ENCODE measurements around the gene EPO. TPM values are rescaled to one million over a fixed set of nuclear protein-coding genes. Genes with fewer than 3 reads are reported as not detected.
A peak's percentile ranks its signal among the peaks of the same experiment; 100 is the strongest.

Gene EPO
- total RNA-seq, 1 experiment from 2014 or later, result not detected

GRCh38 chr7:100726996-100727761, 6.9 kb downstream of the EPO start:
- in situ Hi-C loops (cut with HindIII; ENCODE audit: low pct_unique_long_range_greater_than_20kb, low sequenced_read_pairs) (no loop called here), intact Hi-C loops (cut with micrococcal nuclease; ENCODE audit: unreplicated experiment) (loop anchor here (10.0 kb wide), 1 partner anchor 68 kb away; no protein-coding TSS in a partner anchor)
- H3K9me3 ChIP-seq (ENCODE audit: control insufficient read depth, insufficient read depth, low read depth, low read length), result no peaks in the 10 kb centered on the region
- ChIA-PET POLR2A (no interaction called here), CTCF (interaction anchor here (0.7 to 3.6 kb wide), 4 partner anchors 11 to 125 kb away, joined by 3 to 23 read pairs (median 7); partner anchors contain the start of genes POP7 and SLC12A9)
- no peak overlapping the region for H3K4me3 ChIP-seq (ENCODE audit: low read depth in 2 of 2, low read length in 2 of 2)
- TF ChIP-seq SIN3A (IDR thresholded peaks at IDR 0.05; ENCODE audit: borderline replicate concordance, insufficient read depth, low read depth, low read length), result no peak
- TF ChIP-seq, protein P1, sequence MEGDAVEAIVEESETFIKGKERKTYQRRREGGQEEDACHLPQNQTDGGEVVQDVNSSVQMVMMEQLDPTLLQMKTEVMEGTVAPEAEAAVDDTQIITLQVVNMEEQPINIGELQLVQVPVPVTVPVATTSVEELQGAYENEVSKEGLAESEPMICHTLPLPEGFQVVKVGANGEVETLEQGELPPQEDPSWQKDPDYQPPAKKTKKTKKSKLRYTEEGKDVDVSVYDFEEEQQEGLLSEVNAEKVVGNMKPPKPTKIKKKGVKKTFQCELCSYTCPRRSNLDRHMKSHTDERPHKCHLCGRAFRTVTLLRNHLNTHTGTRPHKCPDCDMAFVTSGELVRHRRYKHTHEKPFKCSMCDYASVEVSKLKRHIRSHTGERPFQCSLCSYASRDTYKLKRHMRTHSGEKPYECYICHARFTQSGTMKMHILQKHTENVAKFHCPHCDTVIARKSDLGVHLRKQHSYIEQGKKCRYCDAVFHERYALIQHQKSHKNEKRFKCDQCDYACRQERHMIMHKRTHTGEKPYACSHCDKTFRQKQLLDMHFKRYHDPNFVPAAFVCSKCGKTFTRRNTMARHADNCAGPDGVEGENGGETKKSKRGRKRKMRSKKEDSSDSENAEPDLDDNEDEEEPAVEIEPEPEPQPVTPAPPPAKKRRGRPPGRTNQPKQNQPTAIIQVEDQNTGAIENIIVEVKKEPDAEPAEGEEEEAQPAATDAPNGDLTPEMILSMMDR (IDR thresholded peaks at IDR 0.05), result no peak
- TF ChIP-seq, protein P2, sequence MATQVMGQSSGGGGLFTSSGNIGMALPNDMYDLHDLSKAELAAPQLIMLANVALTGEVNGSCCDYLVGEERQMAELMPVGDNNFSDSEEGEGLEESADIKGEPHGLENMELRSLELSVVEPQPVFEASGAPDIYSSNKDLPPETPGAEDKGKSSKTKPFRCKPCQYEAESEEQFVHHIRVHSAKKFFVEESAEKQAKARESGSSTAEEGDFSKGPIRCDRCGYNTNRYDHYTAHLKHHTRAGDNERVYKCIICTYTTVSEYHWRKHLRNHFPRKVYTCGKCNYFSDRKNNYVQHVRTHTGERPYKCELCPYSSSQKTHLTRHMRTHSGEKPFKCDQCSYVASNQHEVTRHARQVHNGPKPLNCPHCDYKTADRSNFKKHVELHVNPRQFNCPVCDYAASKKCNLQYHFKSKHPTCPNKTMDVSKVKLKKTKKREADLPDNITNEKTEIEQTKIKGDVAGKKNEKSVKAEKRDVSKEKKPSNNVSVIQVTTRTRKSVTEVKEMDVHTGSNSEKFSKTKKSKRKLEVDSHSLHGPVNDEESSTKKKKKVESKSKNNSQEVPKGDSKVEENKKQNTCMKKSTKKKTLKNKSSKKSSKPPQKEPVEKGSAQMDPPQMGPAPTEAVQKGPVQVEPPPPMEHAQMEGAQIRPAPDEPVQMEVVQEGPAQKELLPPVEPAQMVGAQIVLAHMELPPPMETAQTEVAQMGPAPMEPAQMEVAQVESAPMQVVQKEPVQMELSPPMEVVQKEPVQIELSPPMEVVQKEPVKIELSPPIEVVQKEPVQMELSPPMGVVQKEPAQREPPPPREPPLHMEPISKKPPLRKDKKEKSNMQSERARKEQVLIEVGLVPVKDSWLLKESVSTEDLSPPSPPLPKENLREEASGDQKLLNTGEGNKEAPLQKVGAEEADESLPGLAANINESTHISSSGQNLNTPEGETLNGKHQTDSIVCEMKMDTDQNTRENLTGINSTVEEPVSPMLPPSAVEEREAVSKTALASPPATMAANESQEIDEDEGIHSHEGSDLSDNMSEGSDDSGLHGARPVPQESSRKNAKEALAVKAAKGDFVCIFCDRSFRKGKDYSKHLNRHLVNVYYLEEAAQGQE (IDR thresholded peaks at IDR 0.05; ENCODE audit: insufficient read depth in 1 of 2, low read depth in 2 of 2, low read length in 1 of 2), result no peak
- no peak for TF ChIP-seq POLR2AphosphoS5 (IDR thresholded peaks at IDR 0.05; ENCODE audit: low read depth, low read length)
- no peak for TF ChIP-seq TCF7L2 (IDR thresholded peaks at IDR 0.05; ENCODE audit: low read depth, low read length)
- no peak overlapping the region for H3K27ac ChIP-seq (ENCODE audit: low read length)
- ATAC-seq, result no peak
- no peaks in the 10 kb centered on the region for H3K36me3 ChIP-seq (ENCODE audit: control insufficient read depth, insufficient read depth, low read length)
- H3K27me3 ChIP-seq (ENCODE audit: control insufficient read depth, insufficient read depth, low read length), result no peaks in the 10 kb centered on the region
- peak; percentile 22 for DNase-seq (ENCODE audit: low read depth, low spot score)
- BruUV-seq (replicated peaks), result no TSS peak
- 0 out of 2 replicates have a peak, but pooled peaks cover 8% of the 10 kb centered on the region for H3K4me1 ChIP-seq (ENCODE audit: control insufficient read depth, insufficient read depth, low read length)

DNA sequence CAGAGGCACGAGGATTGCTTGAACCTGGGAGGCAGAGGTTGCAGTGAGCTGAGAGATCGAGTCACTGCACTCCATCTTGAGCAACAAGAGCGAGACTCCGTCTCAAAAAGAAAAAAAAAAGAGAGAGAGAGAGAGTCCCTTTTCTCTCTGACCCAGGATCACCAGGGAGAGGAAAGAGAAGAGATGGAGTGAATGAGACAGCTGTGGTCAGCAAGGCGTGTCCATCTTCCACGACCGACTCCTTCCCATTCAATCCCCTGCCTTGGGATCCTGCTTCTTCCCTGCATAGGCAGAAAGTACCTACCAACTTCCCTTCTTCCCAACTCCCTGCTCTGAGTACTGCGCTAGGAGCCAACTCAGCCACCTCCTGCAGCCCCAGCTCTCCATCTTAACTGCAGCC, 7.9 kb downstream of the EPO start:
- intact Hi-C loops (cut with micrococcal nuclease; ENCODE audit: unreplicated experiment) (loop anchor here (10.0 kb wide), 1 partner anchor 67 kb away; no protein-coding TSS in a partner anchor), in situ Hi-C loops (cut with HindIII; ENCODE audit: low pct_unique_long_range_greater_than_20kb, low sequenced_read_pairs) (no loop called here)
- Histone ChIP-seq H3K9me3 (ENCODE audit: control insufficient read depth, insufficient read depth, low read depth, low read length) (no peaks in the 10 kb centered on the region), H3K27ac (ENCODE audit: low read length) (no peak overlapping the region), H3K4me3 (ENCODE audit: low read depth in 2 of 2, low read length in 2 of 2) (no peak overlapping the region), H3K36me3 (ENCODE audit: control insufficient read depth, insufficient read depth, low read length) (no peaks in the 10 kb centered on the region), H3K27me3 (ENCODE audit: control insufficient read depth, insufficient read depth, low read length) (no peaks in the 10 kb centered on the region), H3K4me1 (ENCODE audit: control insufficient read depth, insufficient read depth, low read length) (0 out of 2 replicates have a peak, but pooled peaks cover 8% of the 10 kb centered on the region)
- ChIA-PET CTCF (interaction anchor here (0.6 to 0.9 kb wide), 3 partner anchors 9 to 124 kb away, joined by 3 to 13 read pairs (median 5); partner anchors contain the start of gene SLC12A9), POLR2A (no interaction called here)
- ATAC-seq (no peak), DNase-seq (ENCODE audit: low read depth, low spot score) (no peak)
- TF ChIP-seq POLR2AphosphoS5 (IDR thresholded peaks at IDR 0.05; ENCODE audit: low read depth, low read length), result no peak
- TF ChIP-seq, protein P2 (IDR thresholded peaks at IDR 0.05; ENCODE audit: insufficient read depth in 1 of 2, low read depth in 2 of 2, low read length in 1 of 2), result no peak
- BruUV-seq (replicated peaks), result no TSS peak

Measured in Panc1 (cell line).